ENCODE measurements around the gene ZNF554. TPM values are rescaled to one million over a fixed set of nuclear protein-coding genes. Genes with fewer than 3 reads are reported as not detected.

ZNF554 gene
- total RNA-seq, 1 experiment from 2014 or later: 3.3 TPM

DNA sequence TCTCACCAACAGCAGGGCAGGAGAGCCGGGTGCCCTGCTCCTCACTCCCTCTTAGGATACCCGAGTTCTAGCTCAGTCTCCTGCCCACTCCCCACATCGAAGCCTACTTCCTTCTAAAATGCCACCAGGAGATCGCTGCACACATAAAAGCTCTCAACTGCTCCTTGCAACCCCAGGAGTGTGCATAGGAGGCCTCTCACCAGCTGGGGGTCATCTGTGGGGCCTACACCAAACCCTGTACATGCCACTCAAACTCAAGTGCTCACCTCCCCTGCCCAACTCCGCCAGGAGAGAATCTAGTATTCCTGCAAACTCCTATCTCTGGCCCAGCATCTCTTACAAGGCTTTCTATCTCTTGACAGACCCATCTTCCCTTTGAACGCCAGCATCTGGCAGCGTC, 39.4 kb upstream of the ZNF554 start:
- BruUV-seq (replicated peaks): no TSS peak
- no peaks in the 10 kb centered on the region for H3K27me3 ChIP-seq (ENCODE audit: insufficient read depth, low read depth)
- intact Hi-C loops (cut with micrococcal nuclease; ENCODE audit: unreplicated experiment): no loop called here
- H2AFZ ChIP-seq: no peak overlapping the region
- peaks cover 8% of the 10 kb centered on the region; the same call in 1 of the 2 replicates for H3F3A ChIP-seq (ENCODE audit: insufficient read depth, low read depth)
- peaks cover 14% of the 10 kb centered on the region for H4K20me1 ChIP-seq (ENCODE audit: insufficient read depth)
- no peak overlapping the region for H3K4me3 ChIP-seq
- H3K4me2 ChIP-seq: no peak overlapping the region
- H3K9me2 ChIP-seq (ENCODE audit: insufficient read depth): no peaks in the 10 kb centered on the region
- H3K79me2 ChIP-seq (ENCODE audit: low read depth): peaks cover 76% of the 10 kb centered on the region
- H3K9me3 ChIP-seq (ENCODE audit: insufficient read depth, low read depth): no peaks in the 10 kb centered on the region
- TF ChIP-seq EZH2 (IDR thresholded peaks at IDR 0.05; ENCODE audit: low read depth) (no peak), CTCF (conservative IDR thresholded peaks at IDR 0.05) (no peak)
- H3K27ac ChIP-seq: no peak overlapping the region
- H3K36me3 ChIP-seq (ENCODE audit: low read depth): no peaks in the 10 kb centered on the region
- ChIA-PET CTCF (no interaction called here), POLR2A (ENCODE audit: unreplicated experiment) (no interaction called here)
- DNase-seq: no peak
- H3K4me1 ChIP-seq (replicated peaks; ENCODE audit: insufficient read depth): peaks cover 10% of the 10 kb centered on the region; the same call in 1 of the 2 replicates

GRCh38 chr19:2782329-2782935, 37.2 kb upstream of the ZNF554 start:
- intact Hi-C loops (cut with micrococcal nuclease; ENCODE audit: unreplicated experiment): no loop called here
- ChIA-PET POLR2A (ENCODE audit: unreplicated experiment) (interaction anchor here (0.7 kb wide), 1 partner anchor 23 kb away, joined by 4 read pairs; no protein-coding TSS in a partner anchor), CTCF (interaction anchor here (0.6 kb wide), 1 partner anchor 65 kb away, joined by 3 read pairs; no protein-coding TSS in a partner anchor)
- Histone ChIP-seq H3K9me3 (ENCODE audit: insufficient read depth, low read depth) (no peaks in the 10 kb centered on the region), H3K36me3 (ENCODE audit: low read depth) (no peaks in the 10 kb centered on the region), H3K27me3 (ENCODE audit: insufficient read depth, low read depth) (no peaks in the 10 kb centered on the region), H3K79me2 (ENCODE audit: low read depth) (peaks cover 74% of the 10 kb centered on the region), H3K4me3 (peak overlapping the region; percentile 72), H3F3A (ENCODE audit: insufficient read depth, low read depth) (peaks cover 8% of the 10 kb centered on the region; the same call in 1 of the 2 replicates), H3K9me2 (ENCODE audit: insufficient read depth) (no peaks in the 10 kb centered on the region), H3K27ac (peak overlapping the region; percentile 34; the same call in 1 of the 2 replicates), H2AFZ (peak overlapping the region; percentile 81), H4K20me1 (ENCODE audit: insufficient read depth) (peaks cover 10% of the 10 kb centered on the region), H3K4me2 (peak overlapping the region; percentile 89), H3K4me1 (replicated peaks; ENCODE audit: insufficient read depth) (peaks cover 10% of the 10 kb centered on the region; the same call in 1 of the 2 replicates)
- TF ChIP-seq CTCF (conservative IDR thresholded peaks at IDR 0.05) (no peak), EZH2 (IDR thresholded peaks at IDR 0.05; ENCODE audit: low read depth) (no peak)
- BruUV-seq (replicated peaks): no TSS peak
- no peak for DNase-seq

DNA sequence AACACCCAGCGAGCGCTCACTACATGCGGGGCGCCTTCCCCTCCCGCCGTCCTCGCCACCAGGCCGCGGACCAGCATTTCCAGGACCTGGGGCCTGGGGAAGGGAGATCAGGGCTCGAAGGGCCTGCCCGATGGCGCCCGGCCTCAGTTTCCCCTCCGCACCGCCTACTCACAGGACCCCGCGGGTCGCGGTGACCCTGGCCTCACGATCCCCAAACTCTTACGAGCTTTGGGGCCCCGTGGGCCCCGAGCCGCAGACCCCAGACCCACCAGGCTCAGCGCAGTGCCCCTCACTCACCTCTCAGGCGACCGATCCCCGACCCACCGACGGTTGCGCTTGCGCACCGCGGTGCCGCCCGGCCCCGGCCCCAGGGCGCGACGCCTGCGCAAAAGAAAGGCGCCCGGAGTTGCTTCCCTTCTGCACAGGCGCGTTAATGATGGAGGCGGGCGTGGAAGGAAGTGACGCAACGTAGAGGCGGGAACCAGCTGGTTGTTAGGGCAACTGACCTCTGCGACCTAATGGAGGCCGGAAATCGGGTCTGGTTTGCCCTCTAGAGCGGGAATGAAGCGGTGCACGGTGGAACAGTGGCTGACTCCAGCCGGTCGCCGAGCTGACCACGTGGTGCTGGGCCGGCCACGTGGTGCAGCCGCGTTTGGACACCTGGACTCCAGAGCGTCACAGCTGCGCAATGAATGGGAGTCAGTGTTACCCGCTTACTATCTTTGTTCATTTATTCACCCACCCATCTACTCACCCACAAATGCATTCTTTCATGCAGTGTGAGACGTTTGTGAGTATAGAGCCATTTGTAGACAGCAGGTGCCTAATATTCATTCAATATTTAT, 36.5 kb upstream of the ZNF554 start, which contains the start of gene SGTA:
Gene SGTA (minus strand): TSS at position 338 of the 845 bp plus-strand sequence. CDS start 14,205 bp downstream, outside the sequence.
- Histone ChIP-seq H3K4me3 (peak within 1 kb of the TSS; percentile 72), H3K9me2 (ENCODE audit: insufficient read depth) (no peaks in the 10 kb centered on the region), H3K27me3 (ENCODE audit: insufficient read depth, low read depth) (no peaks in the 10 kb centered on the region), H3K4me2 (peak within 1 kb of the TSS; percentile 89), H3K79me2 (ENCODE audit: low read depth) (peaks cover 74% of the 10 kb centered on the region), H2AFZ (peak within 1 kb of the TSS; percentile 92), H3K36me3 (ENCODE audit: low read depth) (no peaks in the 10 kb centered on the region), H3K4me1 (replicated peaks; ENCODE audit: insufficient read depth) (peaks cover 10% of the 10 kb centered on the region; the same call in 1 of the 2 replicates), H3K9me3 (ENCODE audit: insufficient read depth, low read depth) (no peaks in the 10 kb centered on the region), H4K20me1 (ENCODE audit: insufficient read depth) (peaks cover 7% of the 10 kb centered on the region), H3K27ac (peak within 1 kb of the TSS; percentile 73), H3F3A (ENCODE audit: insufficient read depth, low read depth) (peaks cover 8% of the 10 kb centered on the region; the same call in 1 of the 2 replicates)
- intact Hi-C loops (cut with micrococcal nuclease; ENCODE audit: unreplicated experiment): no loop called here
- TF ChIP-seq EZH2 (IDR thresholded peaks at IDR 0.05; ENCODE audit: low read depth) (no peak), CTCF (conservative IDR thresholded peaks at IDR 0.05) (no peak; the same call in 1 of the 2 replicates)
- POLR2A ChIA-PET (ENCODE audit: unreplicated experiment): interaction anchor here (0.6 kb wide), 1 partner anchor 163 kb away, joined by 3 read pairs; no protein-coding TSS in a partner anchor
- peak; percentile 93 for DNase-seq
- BruUV-seq (replicated peaks): no TSS peak
- CTCF ChIA-PET: interaction anchor here (0.5 to 0.6 kb wide), 2 partner anchors 141 to 1202 kb away, joined by 3 read pairs; partner anchors contain the start of gene EEF2

Data from PC-9 (cell line).